ENCODE results near the gene SORT1. TPM values are rescaled to one million over a fixed set of nuclear protein-coding genes. Genes with fewer than 3 reads are reported as not detected.

Gene SORT1
- total RNA-seq, 6 experiments from 2014 or later: 3.2 to 30.3 (median 13.7) TPM

DNA sequence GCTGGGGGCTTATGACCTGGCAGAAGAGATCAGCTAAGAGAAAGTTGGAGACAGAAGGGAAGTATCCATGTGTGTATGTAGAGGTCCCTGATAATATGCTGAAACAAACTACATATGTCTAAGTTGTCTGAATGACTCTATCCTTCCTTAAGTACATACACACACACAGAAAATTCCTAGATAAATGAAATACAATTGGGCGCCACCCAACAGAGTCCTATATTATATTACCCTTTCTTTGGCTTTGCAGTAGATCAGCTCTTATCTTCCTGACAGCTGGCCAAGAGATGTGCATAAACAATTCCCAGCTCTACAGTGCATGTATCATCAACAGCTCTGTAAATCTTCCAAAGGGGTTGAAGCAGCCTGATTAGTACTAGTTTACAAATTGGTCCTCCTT lies 40.1 kb downstream of the SORT1 start:
- Histone ChIP-seq H3K4me3 (no peak overlapping the region), H3K27me3 (no peaks in the 10 kb centered on the region), H3K36me3 (no peaks in the 10 kb centered on the region), H3K9me3 (no peaks in the 10 kb centered on the region), H3K4me1 (no peaks in the 10 kb centered on the region), H3K27ac (no peak overlapping the region)
- WGBS (ENCODE audit: insufficient coverage, low coverage, low lambda C conversion rate, missing lambda C conversion rate): 91% methylated on average over 1 of the region's 1 CpG
- intact Hi-C loops (cut with DNase I): no loop called here
- TF ChIP-seq, protein P1, sequence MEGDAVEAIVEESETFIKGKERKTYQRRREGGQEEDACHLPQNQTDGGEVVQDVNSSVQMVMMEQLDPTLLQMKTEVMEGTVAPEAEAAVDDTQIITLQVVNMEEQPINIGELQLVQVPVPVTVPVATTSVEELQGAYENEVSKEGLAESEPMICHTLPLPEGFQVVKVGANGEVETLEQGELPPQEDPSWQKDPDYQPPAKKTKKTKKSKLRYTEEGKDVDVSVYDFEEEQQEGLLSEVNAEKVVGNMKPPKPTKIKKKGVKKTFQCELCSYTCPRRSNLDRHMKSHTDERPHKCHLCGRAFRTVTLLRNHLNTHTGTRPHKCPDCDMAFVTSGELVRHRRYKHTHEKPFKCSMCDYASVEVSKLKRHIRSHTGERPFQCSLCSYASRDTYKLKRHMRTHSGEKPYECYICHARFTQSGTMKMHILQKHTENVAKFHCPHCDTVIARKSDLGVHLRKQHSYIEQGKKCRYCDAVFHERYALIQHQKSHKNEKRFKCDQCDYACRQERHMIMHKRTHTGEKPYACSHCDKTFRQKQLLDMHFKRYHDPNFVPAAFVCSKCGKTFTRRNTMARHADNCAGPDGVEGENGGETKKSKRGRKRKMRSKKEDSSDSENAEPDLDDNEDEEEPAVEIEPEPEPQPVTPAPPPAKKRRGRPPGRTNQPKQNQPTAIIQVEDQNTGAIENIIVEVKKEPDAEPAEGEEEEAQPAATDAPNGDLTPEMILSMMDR (IDR thresholded peaks at IDR 0.05): no peak
- TF ChIP-seq POLR2A (IDR thresholded peaks at IDR 0.05): no peak
- ATAC-seq (no peak), DNase-seq (no peak)

DNA sequence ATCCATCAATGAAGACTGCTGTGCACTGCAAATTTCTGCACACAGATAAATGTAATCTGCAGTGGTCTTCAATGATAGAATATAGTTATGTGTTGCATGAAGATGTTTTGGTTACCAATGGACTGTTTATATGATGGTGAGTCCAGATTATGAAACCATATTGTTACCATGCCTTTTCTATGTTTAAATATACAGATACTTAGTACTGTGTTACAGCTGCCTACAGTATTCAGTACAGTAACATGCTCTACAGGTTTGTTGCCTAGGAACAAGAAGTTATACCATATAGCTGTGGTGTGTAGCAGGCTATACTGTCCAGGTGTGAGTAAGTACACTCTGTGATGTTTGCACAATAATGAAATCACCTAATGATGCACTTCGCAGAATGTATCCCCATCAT lies 40.8 kb downstream of the SORT1 start:
- H3K27ac ChIP-seq: no peak overlapping the region
- no peak for TF ChIP-seq POLR2A (IDR thresholded peaks at IDR 0.05)
- TF ChIP-seq, protein P1 (IDR thresholded peaks at IDR 0.05): no peak
- ATAC-seq: no peak
- H3K36me3 ChIP-seq: no peaks in the 10 kb centered on the region
- 75% methylated on average over 1 of the region's 1 CpG for WGBS (ENCODE audit: insufficient coverage, low coverage, low lambda C conversion rate, missing lambda C conversion rate)
- no peaks in the 10 kb centered on the region for H3K9me3 ChIP-seq
- intact Hi-C loops (cut with DNase I): no loop called here
- no peaks in the 10 kb centered on the region for H3K27me3 ChIP-seq
- H3K4me3 ChIP-seq: no peak overlapping the region
- no peaks in the 10 kb centered on the region for H3K4me1 ChIP-seq
- no peak for DNase-seq

DNA sequence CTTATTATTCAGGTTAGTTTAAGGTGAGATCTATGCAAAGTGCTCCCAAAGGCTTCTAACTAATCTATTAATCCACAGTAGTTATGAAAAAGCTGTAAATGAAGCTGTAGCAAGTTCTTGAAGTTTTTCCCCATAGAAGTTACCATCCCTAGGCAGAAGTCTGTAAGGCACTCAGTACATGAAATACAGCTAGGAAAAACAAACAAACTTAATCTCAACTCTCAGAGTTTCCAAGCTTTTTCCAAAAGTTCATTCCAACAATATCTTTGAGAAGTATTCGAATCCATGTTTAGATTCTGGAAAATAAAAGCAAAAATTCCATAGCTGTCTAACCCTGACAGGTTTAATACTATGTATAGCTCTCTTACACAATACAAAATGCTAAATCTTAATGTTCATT lies 41.2 kb downstream of the SORT1 start:
- Histone ChIP-seq H3K9me3 (no peaks in the 10 kb centered on the region), H3K36me3 (no peaks in the 10 kb centered on the region), H3K4me3 (no peak overlapping the region), H3K27me3 (no peaks in the 10 kb centered on the region), H3K4me1 (no peaks in the 10 kb centered on the region), H3K27ac (no peak overlapping the region)
- DNase-seq: no peak
- no peak for TF ChIP-seq POLR2A (IDR thresholded peaks at IDR 0.05)
- TF ChIP-seq, protein P1 (IDR thresholded peaks at IDR 0.05): no peak
- intact Hi-C loops (cut with DNase I): no loop called here
- WGBS (ENCODE audit: insufficient coverage, low coverage, low lambda C conversion rate, missing lambda C conversion rate): 50% methylated on average over 1 of the region's 1 CpG
- no peak for ATAC-seq

GRCh38 chr1:109354929-109355328 lies 42.8 kb downstream of the SORT1 start:
- Histone ChIP-seq H3K27ac (no peak overlapping the region), H3K4me1 (no peaks in the 10 kb centered on the region), H3K27me3 (no peaks in the 10 kb centered on the region), H3K9me3 (no peaks in the 10 kb centered on the region), H3K4me3 (no peak overlapping the region), H3K36me3 (no peaks in the 10 kb centered on the region)
- no peak for ATAC-seq
- 93% methylated on average over 3 of the region's 3 CpGs for WGBS (ENCODE audit: insufficient coverage, low coverage, low lambda C conversion rate, missing lambda C conversion rate)
- TF ChIP-seq, protein P1 (IDR thresholded peaks at IDR 0.05): no peak
- no peak for TF ChIP-seq POLR2A (IDR thresholded peaks at IDR 0.05)
- no peak for DNase-seq
- intact Hi-C loops (cut with DNase I): no loop called here

DNA sequence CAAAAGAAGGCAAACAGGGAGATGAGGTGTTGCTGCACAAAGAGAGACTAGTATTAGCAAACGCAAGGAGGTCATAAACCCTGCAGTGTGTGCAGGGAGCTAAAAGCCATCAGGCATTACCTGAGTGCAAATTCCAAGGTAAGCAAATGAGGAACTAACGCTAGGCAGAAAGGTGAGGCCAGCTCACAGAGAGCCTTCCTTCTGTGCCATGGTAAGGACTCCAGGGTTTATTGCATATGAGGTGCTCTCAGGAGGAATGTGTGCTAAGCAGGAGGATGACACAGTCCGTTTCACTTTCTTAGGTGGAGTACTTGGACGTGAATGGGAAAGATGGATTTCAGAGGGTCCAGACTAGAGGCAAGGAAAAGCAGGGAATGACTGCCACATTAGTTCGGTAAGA lies 46.3 kb downstream of the SORT1 start:
- H3K4me1 ChIP-seq: no peaks in the 10 kb centered on the region
- WGBS (ENCODE audit: insufficient coverage, low coverage, low lambda C conversion rate, missing lambda C conversion rate): 87% methylated on average over 5 of the region's 5 CpGs
- no peaks in the 10 kb centered on the region for H3K36me3 ChIP-seq
- ATAC-seq (no peak), DNase-seq (no peak)
- TF ChIP-seq POLR2A (IDR thresholded peaks at IDR 0.05): no peak
- TF ChIP-seq, protein P1 (IDR thresholded peaks at IDR 0.05): no peak
- intact Hi-C loops (cut with DNase I): no loop called here
- no peak overlapping the region for H3K4me3 ChIP-seq
- no peaks in the 10 kb centered on the region for H3K27me3 ChIP-seq
- H3K9me3 ChIP-seq: no peaks in the 10 kb centered on the region
- no peak overlapping the region for H3K27ac ChIP-seq
